ENCODE measurements around the gene FUS.
"Not testable (repeated sequence)": the region's sequence is repeated elsewhere in the genome, so short reads cannot be mapped to it uniquely, and the experiment has no call there.

FUS gene

DNA sequence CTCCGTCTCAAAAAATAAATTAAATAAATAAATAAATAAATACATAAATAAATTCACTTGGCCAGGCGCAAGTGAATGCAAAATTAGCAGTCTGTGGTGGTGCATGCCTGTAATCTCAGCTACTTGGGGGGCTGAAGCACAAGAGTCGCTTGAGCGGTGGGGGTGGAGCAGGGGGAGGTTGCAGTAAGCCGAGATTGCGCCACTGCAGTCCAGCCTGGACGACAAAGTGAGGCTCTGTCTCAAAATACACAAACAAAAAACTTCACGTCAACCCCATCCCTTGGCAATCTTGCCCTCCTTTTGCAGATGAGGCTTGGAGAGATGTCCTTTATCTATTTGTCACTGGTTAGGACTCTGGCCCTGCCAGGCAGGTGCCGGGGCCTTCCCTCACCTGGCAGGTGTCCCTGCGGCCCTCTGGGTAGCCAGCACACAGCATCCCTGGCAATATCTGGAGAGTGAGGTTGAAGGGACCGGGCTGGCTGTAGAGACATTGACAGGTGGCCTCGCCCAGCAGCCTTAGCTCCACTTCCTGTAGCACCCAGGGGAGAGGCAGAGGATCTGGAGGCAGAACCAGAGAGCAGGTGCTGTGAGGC is 34.4 kb upstream of the FUS start:
- in situ Hi-C loops (cut with MboI; ENCODE audit: low pct_unique_long_range_greater_than_20kb, low sequenced_read_pairs, unreplicated experiment) = no loop called here
- TF ChIP-seq, protein P1, sequence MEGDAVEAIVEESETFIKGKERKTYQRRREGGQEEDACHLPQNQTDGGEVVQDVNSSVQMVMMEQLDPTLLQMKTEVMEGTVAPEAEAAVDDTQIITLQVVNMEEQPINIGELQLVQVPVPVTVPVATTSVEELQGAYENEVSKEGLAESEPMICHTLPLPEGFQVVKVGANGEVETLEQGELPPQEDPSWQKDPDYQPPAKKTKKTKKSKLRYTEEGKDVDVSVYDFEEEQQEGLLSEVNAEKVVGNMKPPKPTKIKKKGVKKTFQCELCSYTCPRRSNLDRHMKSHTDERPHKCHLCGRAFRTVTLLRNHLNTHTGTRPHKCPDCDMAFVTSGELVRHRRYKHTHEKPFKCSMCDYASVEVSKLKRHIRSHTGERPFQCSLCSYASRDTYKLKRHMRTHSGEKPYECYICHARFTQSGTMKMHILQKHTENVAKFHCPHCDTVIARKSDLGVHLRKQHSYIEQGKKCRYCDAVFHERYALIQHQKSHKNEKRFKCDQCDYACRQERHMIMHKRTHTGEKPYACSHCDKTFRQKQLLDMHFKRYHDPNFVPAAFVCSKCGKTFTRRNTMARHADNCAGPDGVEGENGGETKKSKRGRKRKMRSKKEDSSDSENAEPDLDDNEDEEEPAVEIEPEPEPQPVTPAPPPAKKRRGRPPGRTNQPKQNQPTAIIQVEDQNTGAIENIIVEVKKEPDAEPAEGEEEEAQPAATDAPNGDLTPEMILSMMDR (IDR thresholded peaks at IDR 0.05; ENCODE audit: extremely low read depth, insufficient read depth, missing control alignments) = no peak
- DNase-seq (ENCODE audit: low spot score) = no peak

DNA sequence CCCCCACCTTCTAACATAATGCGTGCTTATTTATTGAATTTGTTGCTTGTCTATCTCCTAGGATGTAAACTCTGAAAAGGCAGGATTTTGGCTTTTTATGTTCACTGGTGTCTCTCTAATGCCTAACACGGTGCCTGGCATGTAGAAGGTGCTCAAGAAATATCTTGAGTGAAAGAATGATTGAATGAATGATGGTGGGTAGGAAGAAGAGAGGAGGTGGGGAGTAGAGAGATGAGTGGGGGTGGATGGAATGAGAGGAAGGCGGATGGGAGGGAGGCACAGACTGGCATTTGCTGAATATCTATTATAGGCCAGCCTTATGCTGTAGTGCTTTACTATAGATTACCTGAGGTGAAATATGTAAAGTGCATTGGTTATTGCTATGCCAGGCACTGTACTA is 32.4 kb upstream of the FUS start:
- in situ Hi-C loops (cut with MboI; ENCODE audit: low pct_unique_long_range_greater_than_20kb, low sequenced_read_pairs, unreplicated experiment) = no loop called here
- TF ChIP-seq, protein P1 (IDR thresholded peaks at IDR 0.05; ENCODE audit: extremely low read depth, insufficient read depth, missing control alignments) = no peak
- no peak for DNase-seq (ENCODE audit: low spot score)

DNA sequence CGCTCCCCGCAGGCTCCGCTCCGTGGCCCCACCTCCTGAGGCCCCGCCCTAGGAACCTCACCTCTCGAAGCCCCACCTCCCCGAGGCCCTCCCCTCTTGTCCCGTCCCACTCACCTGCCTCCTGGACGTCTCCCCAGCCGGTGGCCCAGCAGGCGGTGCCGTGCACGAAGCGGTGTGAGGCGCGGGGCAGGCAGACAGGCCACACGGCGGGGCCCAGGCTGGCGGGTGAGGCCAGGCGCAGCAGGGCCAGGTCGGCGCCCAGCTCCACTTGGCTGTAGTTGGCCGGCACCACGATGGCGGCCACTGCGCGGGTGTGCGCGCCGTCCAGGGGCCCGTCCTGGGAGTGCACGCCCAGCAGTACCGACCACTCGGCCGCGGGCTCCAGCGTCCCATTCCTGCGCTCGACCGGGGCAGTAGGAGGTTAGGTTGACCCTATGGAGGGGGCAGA is 31.6 kb upstream of the FUS start:
- in situ Hi-C loops (cut with MboI; ENCODE audit: low pct_unique_long_range_greater_than_20kb, low sequenced_read_pairs, unreplicated experiment) = no loop called here
- no peak for DNase-seq (ENCODE audit: low spot score)
- TF ChIP-seq, protein P1 (IDR thresholded peaks at IDR 0.05; ENCODE audit: extremely low read depth, insufficient read depth, missing control alignments) = no peak

DNA sequence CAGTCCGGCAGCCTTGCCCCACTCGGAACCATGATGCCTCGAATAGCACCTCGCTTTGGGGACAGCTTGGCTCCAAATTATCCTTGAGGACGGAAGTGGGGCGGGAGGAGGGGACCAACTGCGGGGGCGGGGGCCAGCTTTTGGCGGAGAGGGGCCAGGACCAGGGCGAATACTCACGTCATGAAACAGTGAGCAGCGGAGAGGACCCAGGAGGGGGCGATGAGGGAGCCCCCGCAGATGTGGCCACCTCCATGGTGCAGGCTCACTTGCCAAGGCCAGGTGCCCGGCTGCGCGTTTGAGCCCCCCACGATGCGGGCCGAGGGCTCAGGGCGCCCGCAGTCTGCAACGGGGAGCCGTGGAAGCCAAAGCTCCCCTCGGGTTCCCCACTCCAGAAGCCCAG is 31.0 kb upstream of the FUS start:
- DNase-seq (ENCODE audit: low spot score) = no peak
- in situ Hi-C loops (cut with MboI; ENCODE audit: low pct_unique_long_range_greater_than_20kb, low sequenced_read_pairs, unreplicated experiment) = no loop called here
- TF ChIP-seq, protein P1 (IDR thresholded peaks at IDR 0.05; ENCODE audit: extremely low read depth, insufficient read depth, missing control alignments) = no peak

DNA sequence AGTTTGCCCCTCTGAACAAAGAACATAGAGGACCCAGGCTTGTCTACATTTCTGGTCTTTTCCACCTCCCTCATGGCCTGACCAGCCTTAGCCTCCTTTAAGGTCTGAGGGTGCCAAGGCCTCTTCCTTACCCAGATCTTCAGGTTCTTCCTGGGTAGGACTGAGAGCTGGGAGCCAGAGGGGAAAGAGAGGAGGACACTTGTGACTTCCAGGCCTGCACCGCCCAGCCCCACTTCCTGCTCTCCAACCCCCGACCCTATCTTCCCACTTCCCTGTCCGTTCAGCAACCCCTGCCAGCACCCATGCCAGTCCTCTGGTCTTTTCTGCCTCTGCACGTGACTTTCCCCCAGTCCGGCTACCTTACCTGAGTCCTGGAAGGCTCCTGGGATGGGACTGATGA is 30.6 kb upstream of the FUS start:
- TF ChIP-seq, protein P1 (IDR thresholded peaks at IDR 0.05; ENCODE audit: extremely low read depth, insufficient read depth, missing control alignments) = no peak
- DNase-seq (ENCODE audit: low spot score) = no peak
- in situ Hi-C loops (cut with MboI; ENCODE audit: low pct_unique_long_range_greater_than_20kb, low sequenced_read_pairs, unreplicated experiment) = no loop called here

DNA sequence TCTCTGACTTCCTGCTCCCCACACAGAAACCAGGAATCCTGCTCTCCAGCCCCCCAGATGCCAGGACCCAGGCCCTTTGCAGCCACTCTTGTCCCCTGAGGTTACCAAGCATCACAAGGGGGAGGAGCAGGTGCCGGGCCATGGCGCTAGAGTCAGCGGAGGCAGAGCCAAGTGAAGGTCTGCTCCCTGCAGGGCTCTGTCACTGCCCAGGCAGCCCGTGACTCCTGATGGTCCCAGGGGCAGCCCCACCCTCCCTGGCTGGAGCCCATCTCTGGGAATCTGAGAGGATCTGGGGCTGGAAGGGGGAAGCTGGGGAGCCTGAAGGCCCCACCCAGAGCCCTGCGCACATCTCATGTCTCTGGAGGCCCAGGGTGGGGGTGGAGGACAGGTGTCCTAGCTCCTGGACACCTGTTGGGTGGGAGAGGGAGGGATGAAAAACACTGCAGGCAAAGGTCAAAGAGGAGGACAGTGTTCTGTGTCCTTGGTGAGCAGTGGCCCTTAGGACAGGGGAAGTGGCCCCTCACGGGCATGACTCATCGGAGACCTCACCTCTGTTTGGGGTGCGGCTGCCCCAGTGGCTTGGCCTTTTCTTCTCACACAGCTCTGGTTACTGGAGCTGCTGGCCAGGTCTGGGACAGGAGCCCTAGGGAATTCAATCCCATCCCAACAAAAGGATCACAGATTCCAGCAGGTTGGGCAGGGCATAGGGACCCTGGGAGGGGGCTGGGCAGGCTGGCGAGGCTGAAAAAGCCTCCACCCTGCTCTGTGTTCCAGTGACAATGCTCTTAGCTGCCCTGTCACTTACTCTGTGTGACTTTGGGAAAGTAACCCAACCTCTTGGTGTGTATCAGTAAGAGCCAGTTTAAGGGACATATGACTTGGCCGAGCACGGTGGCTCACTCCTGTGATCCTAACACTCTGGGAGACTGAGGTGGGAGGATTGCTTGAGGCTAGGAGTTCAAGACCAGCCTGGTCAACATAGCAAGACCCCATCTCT is 29.7 kb upstream of the FUS start, which contains the start of gene PRSS36:
PRSS36 (minus strand) TSS at position 173 of the 997 bp plus-strand sequence; CDS start at position 142, 31 bp downstream.
- DNase-seq (ENCODE audit: low spot score) = no peak
- in situ Hi-C loops (cut with MboI; ENCODE audit: low pct_unique_long_range_greater_than_20kb, low sequenced_read_pairs, unreplicated experiment) = no loop called here
- TF ChIP-seq, protein P1 (IDR thresholded peaks at IDR 0.05; ENCODE audit: extremely low read depth, insufficient read depth, missing control alignments) = no peak

DNA sequence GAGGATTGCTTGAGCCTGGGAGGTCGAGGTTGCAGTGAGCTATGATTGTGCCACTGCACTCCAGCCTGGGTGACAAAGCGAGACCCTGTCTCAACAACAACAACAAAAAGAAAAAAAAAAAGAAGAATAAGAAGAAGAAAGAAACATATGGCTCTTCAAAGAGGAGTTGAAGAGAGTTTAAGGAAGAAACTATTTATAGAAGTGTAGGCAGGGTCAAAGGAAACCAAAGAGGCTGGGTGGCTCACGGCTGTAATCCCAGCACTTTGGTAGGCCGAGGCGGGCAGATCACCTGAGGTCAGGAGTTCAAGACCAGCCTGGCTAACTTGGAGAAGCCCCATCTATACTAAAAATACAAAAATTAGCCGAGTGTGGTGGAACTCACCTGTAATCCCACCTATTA is 29.0 kb upstream of the FUS start:
- DNase-seq (ENCODE audit: low spot score); in situ Hi-C loops (cut with MboI; ENCODE audit: low pct_unique_long_range_greater_than_20kb, low sequenced_read_pairs, unreplicated experiment): not testable (repeated sequence)
